Measurements from ENCODE around the gene HPCAL1.

The HPCAL1 gene

GRCh38 chr2:10344105-10345066, 41.7 kb downstream of the HPCAL1 start:
- TF ChIP-seq CTCF (IDR thresholded peaks at IDR 0.05; ENCODE audit: control insufficient read depth, insufficient read depth, low read depth, low read length, missing control alignments): no peak
- DNase-seq (ENCODE audit: low read depth): no peak
- no peak overlapping the region for H3K4me3 ChIP-seq (ENCODE audit: control insufficient read depth, low read depth, low read length)

DNA sequence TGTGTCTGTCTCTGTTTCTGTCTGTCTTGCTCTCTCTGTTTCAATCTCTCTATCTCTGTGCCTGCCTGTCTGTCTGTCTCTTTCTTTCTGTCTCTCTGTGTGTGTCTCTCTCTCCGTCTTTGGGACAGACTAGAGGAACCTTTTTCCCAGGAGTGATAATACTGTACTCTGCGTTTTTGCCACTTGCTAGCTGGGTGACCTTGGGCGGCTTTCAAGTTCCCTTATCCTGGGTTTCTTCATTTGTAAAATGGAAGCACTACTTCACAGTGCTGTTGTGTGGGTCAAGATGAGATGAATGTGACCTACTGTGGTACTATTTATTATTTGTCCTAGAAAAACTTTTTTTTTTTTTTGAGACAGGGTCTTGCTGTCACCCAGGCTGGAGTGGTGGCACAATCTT, 42.4 kb downstream of the HPCAL1 start:
- no peak for TF ChIP-seq CTCF (IDR thresholded peaks at IDR 0.05; ENCODE audit: control insufficient read depth, insufficient read depth, low read depth, low read length, missing control alignments)
- no peak overlapping the region for H3K4me3 ChIP-seq (ENCODE audit: control insufficient read depth, low read depth, low read length)
- DNase-seq (ENCODE audit: low read depth): no peak

GRCh38 chr2:10345813-10346212, 43.1 kb downstream of the HPCAL1 start:
- H3K4me3 ChIP-seq (ENCODE audit: control insufficient read depth, low read depth, low read length): no peak overlapping the region

DNA sequence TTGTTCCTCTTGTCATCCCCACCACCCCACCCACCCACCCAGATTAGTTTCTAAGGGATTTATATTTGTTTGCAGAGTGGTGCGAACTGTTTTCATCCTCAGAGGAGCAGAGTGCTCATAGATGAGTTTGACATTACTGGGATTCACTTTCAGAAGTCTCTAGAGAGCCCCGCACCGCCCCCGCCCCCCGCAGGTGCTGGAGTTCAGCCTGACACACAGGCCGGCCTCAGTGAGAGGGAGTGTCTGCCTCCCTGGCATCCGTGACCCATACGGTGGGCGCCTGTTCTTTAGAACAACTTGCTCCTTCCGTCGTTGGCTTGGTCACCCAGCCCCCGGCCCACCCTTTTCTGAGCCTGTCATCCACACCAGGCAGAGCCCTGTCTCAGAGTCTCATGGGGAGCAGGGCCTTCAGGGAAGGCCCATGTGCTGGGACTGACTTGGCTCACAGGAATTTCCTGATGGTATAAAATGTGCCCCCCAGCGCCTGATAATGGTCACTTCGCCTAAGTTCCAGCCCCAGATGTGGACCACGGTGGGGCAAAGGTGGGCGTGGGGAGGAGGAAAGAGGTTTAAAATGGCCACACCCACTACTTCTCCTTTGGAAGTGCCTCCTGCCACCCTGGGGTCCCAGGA, 44.3 kb downstream of the HPCAL1 start:
- no peak for TF ChIP-seq CTCF (IDR thresholded peaks at IDR 0.05; ENCODE audit: control insufficient read depth, insufficient read depth, low read depth, low read length, missing control alignments)
- no peak for DNase-seq (ENCODE audit: low read depth)
- no peak overlapping the region for H3K4me3 ChIP-seq (ENCODE audit: control insufficient read depth, low read depth, low read length)

More at GRCh38 chr2:10345813-10346212, 43.1 kb downstream of the HPCAL1 start:
- no peak for DNase-seq (ENCODE audit: low read depth)
- TF ChIP-seq CTCF (IDR thresholded peaks at IDR 0.05; ENCODE audit: control insufficient read depth, insufficient read depth, low read depth, low read length, missing control alignments): no peak

GRCh38 chr2:10347562-10347948, 44.9 kb downstream of the HPCAL1 start:
- TF ChIP-seq CTCF (IDR thresholded peaks at IDR 0.05; ENCODE audit: control insufficient read depth, insufficient read depth, low read depth, low read length, missing control alignments): no peak
- no peak overlapping the region for H3K4me3 ChIP-seq (ENCODE audit: control insufficient read depth, low read depth, low read length)
- no peak for DNase-seq (ENCODE audit: low read depth)

DNA sequence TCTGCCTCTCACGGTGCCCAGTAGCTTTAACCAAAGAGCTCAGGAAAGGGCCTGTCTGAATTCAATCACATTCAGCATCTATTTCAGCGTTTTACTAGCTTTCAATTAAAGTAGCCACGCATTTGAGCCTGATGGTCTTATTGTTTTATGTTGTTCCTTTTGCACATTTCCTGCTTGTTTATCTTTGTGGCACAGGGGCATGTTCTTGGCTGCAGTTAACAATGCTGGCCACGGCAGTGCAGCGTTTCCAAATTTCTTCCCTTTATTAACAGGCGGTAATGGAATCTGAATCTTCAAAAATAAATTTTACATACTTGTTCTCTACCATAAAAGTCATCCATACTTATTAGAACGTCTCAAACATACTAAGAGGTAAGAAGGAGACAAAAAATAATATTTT, 46.2 kb downstream of the HPCAL1 start:
- no peak overlapping the region for H3K4me3 ChIP-seq (ENCODE audit: control insufficient read depth, low read depth, low read length)
- DNase-seq (ENCODE audit: low read depth): no peak
- TF ChIP-seq CTCF (IDR thresholded peaks at IDR 0.05; ENCODE audit: control insufficient read depth, insufficient read depth, low read depth, low read length, missing control alignments): no peak
